Central memory CD8-positive, alpha-beta T cell (primary cell): ENCODE results near the gene RGS10.

Experiments used
- ATAC-seq: fragments of 150-1000 bp; cut with Tn5 transposase; replicated peaks from 2 replicates; pipeline ENCODE4 v1.10.0; 2022; ENCODE audit warnings: mild to moderate bottlenecking, moderate FRiP score, moderate number of reproducible peaks; ENCODE audit not compliant: poor library complexity, severe bottlenecking; ENCODE audit errors: extremely low read depth
- DNase-seq, 2 donors: peaks; one replicate each; pipeline ENCODE4 v3.0.0; 2021; ENCODE audit warnings: low spot score in 2 of 2
- H3K27ac Mint-ChIP-seq: one replicate; pipeline ENCODE4 v1.8.0; 2022; ENCODE audit warnings: low read depth, mild to moderate bottlenecking, moderate library complexity, mixed read lengths
- H3K27me3 Mint-ChIP-seq: one replicate; pipeline ENCODE4 v1.8.0; 2022; ENCODE audit warnings: mixed read lengths
- H3K36me3 Mint-ChIP-seq: one replicate; pipeline ENCODE4 v1.8.0; 2022; ENCODE audit warnings: mild to moderate bottlenecking, moderate library complexity, mixed read lengths; ENCODE audit not compliant: insufficient read depth
- H3K4me1 Mint-ChIP-seq: one replicate; pipeline ENCODE4 v1.8.0; 2022; ENCODE audit warnings: mixed read lengths
- H3K4me3 Mint-ChIP-seq: one replicate; pipeline ENCODE4 v1.8.0; 2022; ENCODE audit warnings: mild to moderate bottlenecking, moderate library complexity, mixed read lengths
- H3K9me3 Mint-ChIP-seq: one replicate; pipeline ENCODE4 v1.8.0; 2022; ENCODE audit warnings: mixed read lengths

Gene RGS10

DNA sequence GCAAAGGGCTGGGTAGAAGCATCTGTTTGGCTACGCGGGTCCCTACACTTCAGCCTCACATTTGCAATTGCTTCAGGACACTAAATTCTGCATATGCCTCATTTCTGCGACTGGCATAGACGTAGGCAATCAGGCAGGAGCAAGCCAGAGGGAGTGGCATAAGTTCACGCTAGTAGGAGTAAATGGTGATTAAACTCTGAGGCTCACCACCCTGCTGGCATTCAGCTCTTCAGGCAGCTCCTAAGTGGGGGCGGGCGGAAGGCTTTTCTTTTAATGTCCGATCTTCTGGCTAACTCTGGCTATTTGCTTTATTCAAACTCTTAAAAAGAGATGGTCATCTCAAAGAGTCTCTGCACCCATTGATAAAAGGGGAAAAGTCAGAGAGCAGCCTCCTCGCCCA lies 45.3 kb downstream of the RGS10 start:
- H3K36me3 Mint-ChIP-seq: peaks cover 12% of the 10 kb centered on the region
- no peak overlapping the region for H3K4me3 Mint-ChIP-seq

DNA sequence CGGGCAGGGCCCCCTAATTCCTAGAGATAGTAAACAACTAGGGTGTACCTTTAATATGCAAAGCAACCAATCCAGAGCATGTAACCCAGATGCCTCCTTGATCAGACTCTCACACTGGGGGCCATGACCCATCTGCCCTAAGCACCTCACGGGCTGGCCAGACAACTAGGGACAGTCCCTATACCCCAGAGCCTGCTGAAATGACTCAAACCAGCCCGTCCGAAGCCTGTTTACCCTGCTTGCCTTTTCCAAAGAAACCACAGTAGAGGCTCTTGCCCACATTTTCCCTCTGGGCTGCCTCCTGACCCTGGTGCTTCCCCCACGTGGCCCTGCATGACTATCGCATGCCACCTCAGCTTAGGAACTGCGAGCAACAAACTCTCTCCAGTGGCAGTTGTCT lies 46.2 kb downstream of the RGS10 start:
- DNase-seq: no peak
- H3K4me1 Mint-ChIP-seq: peaks cover 37% of the 10 kb centered on the region
- ATAC-seq: no peak
- H3K27ac Mint-ChIP-seq: no peak overlapping the region
- H3K36me3 Mint-ChIP-seq: peaks cover 8% of the 10 kb centered on the region
- no peaks in the 10 kb centered on the region for H3K27me3 Mint-ChIP-seq
- H3K9me3 Mint-ChIP-seq: no peaks in the 10 kb centered on the region
- no peak overlapping the region for H3K4me3 Mint-ChIP-seq

More for the DNA sequence above, 45.3 kb downstream of the RGS10 start:
- Mint-ChIP-seq H3K4me1 (peaks cover 44% of the 10 kb centered on the region), H3K27me3 (no peaks in the 10 kb centered on the region), H3K9me3 (no peaks in the 10 kb centered on the region), H3K27ac (no peak overlapping the region)
- ATAC-seq (no peak), DNase-seq (no peak)

DNA sequence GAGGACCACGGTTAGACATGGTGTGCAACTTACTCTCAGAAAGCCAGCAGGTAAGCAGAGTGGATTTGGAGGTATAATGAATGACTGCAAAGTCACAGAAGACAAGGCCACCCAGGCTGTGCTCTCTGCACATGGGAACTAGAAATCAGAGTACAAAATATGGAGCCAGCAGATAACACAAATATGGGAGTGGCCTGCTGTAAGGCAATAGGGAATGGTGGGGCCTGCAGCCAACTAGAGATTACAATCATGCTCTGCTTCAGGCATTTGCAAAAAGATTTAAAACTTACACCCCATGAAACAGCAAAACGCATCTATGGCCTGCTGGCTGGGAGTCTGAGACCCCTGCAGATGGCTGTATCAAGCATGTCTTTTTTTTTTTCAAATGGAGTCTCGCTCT lies 47.0 kb downstream of the RGS10 start:
- no peak for ATAC-seq
- Mint-ChIP-seq H3K9me3 (no peaks in the 10 kb centered on the region), H3K4me1 (peaks cover 29% of the 10 kb centered on the region), H3K36me3 (peaks cover 8% of the 10 kb centered on the region), H3K4me3 (no peak overlapping the region), H3K27ac (no peak overlapping the region), H3K27me3 (no peaks in the 10 kb centered on the region)
- no peak for DNase-seq

DNA sequence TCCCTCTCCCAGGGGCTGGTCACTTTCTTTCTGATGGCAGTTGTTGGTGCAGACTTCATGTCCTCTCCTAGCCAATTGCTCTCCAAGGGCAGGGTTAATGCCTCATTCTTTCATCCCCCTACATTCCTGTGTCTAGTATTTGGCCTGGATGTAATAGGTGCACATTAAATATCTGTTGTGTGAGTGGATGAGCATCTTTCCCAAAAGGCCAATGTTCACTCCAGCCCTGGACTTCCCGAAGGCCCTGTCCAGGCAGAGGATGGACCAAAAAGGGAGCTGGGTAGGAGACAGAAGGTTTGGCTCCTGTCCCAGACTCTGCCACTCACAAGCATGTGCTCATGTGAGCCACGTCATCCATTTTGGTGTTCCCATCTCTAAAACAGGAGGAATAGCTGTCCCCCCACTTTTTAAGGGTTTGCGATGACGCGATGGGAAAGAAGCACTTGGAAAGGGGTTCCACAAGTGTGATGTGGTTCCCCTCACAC lies 47.5 kb downstream of the RGS10 start:
- H3K4me3 Mint-ChIP-seq: no peak overlapping the region
- DNase-seq: no peak
- H3K9me3 Mint-ChIP-seq: no peaks in the 10 kb centered on the region
- no peak for ATAC-seq
- H3K4me1 Mint-ChIP-seq: peaks cover 28% of the 10 kb centered on the region
- H3K36me3 Mint-ChIP-seq: peaks cover 5% of the 10 kb centered on the region
- H3K27ac Mint-ChIP-seq: no peak overlapping the region
- H3K27me3 Mint-ChIP-seq: no peaks in the 10 kb centered on the region

DNA sequence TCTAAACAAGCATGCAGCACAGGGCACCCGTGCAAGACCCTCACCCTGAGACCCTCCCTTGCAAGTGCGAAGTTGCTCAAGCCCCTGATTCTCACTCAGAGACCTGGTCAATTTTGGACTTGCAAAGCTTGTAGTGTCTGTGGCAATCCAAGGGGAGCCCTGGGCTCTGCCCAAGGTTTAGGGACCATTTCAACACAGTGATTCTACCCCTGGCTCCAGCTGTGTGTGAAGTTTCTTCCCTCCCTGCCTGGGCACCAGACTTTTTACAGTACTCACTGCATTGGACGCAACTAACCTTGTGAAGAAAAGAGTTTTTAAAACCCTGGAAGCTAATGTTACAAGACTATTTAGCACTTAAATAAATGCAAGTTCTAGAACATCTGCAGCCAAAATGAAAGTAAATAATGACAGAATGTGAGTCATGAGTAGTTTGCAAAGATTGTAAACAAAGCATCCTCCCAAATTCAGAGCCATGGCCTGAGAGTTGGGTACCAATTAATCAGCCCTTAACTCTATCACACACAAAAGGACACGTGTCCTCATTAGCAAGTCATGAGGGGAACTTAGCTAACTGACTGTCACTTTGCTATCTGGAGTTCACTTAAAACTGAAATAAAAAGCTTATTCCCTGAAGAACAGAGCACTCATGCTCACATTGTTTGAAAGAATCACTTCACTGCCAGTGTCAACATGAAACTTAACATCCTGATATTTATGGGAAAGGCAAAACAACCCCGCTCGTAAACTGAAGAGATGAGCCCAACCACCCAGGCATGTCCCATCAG lies 48.1 kb downstream of the RGS10 start:
- Mint-ChIP-seq H3K27me3 (no peaks in the 10 kb centered on the region), H3K9me3 (no peaks in the 10 kb centered on the region), H3K36me3 (peaks cover 4% of the 10 kb centered on the region), H3K4me1 (peaks cover 34% of the 10 kb centered on the region), H3K27ac (peak overlapping the region; percentile 89), H3K4me3 (no peak overlapping the region)
- ATAC-seq (no peak), DNase-seq (no peak)

DNA sequence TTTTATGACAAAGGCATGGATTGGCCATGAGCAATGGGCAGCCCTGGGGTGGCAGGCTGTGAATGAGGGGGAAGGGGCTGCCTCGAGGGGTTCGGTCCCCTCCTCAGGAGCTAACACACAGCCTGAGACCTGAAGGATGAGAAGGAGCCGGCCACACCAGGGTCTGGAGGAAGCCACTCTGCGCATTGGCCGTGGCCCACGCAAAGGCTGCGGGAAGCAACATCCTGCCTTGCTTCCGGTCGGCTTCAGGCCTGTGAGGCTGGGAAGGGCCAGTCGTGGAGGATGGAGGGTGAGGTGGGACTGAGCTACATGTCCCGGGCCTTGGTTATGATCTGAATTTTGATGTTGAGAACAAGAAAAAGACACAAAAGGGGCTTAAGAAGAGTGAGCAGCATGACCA lies 49.4 kb downstream of the RGS10 start:
- Mint-ChIP-seq H3K36me3 (no peaks in the 10 kb centered on the region), H3K27me3 (no peaks in the 10 kb centered on the region), H3K4me3 (no peak overlapping the region), H3K4me1 (peaks cover 42% of the 10 kb centered on the region), H3K27ac (peak overlapping the region; percentile 89), H3K9me3 (no peaks in the 10 kb centered on the region)
- DNase-seq (no peak), ATAC-seq (no peak)

DNA sequence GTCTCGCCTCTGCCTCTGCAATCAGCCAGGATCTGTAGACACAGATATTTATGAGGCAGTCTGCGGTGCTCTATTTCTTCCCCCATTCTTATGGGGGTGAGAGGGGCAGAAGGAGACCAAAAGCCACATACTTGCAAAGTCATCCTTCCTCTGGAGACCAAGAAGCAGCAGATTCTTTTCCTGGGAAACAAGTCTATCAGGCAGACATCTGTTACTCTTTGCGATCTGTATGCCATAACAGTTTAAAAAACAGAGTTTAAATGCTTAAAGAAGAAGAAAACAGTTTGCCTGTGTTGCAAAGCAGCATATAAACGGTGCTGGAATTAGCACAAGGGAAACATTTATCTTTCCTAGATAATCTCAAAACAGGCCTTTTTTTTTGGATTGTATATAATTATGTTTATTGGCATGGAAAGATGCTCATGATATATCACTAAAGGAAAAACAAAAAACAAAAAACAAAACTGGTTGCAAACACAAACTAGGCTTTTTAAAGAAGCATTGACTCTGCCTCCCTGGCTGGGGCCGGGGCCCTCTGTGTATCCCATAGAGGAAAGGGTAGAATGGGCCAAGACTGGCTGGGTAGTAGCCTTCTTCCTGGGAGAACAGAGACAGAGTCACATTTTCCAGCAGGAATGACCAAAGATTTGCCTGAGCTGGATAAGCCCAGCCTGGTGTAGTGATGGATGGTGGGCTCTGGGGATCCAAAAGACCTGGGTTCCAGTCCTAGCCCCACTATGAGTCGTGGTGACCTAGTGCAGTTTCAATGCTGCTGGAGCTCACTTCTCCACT lies 50.4 kb downstream of the RGS10 start:
- peaks cover 42% of the 10 kb centered on the region for H3K4me1 Mint-ChIP-seq
- H3K36me3 Mint-ChIP-seq: no peaks in the 10 kb centered on the region
- no peaks in the 10 kb centered on the region for H3K27me3 Mint-ChIP-seq
- no peak overlapping the region for H3K4me3 Mint-ChIP-seq
- H3K27ac Mint-ChIP-seq: no peak overlapping the region
- ATAC-seq (no peak), DNase-seq (no peak)
- no peaks in the 10 kb centered on the region for H3K9me3 Mint-ChIP-seq

DNA sequence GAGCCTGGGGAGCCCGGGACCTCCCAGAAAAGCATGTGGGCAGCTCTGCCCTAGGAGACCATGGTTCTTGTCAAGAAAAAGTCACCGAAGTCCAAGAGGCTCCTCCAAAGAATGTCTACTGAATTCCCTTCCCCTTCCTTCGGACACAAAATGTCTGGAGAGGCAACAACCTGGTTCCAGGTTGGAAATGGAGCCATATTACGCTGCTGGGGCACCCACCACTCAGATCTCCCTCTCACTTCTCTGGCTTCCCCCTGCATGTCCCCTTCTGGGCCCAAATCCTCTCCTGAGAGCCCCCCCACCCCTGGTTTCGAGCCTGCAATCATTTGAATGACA lies 52.6 kb downstream of the RGS10 start:
- Mint-ChIP-seq H3K4me1 (peaks cover 38% of the 10 kb centered on the region), H3K27me3 (no peaks in the 10 kb centered on the region), H3K4me3 (peak overlapping the region; percentile 76), H3K9me3 (no peaks in the 10 kb centered on the region), H3K27ac (peak overlapping the region; percentile 72), H3K36me3 (no peaks in the 10 kb centered on the region)
- no peak for ATAC-seq
- DNase-seq: no peak

DNA sequence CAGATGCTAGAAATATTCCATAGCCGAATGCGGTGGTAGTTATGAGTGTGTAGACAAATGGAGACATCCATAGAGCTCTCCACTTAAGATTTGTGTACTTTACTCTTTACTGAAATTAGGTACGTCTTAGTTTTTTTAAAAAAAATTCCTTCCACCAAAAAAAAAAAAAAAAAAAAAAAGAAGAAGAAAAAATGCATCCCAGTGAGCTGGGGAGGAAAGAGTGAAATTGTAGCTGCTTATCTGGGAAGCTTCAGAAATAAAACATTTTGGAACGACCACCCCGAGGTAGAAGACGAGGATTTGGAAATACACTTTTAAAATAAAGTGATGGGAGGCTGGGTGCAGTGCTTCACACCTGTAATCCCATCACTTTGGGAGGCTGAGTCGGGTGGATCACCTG lies 53.8 kb downstream of the RGS10 start:
- peaks cover 25% of the 10 kb centered on the region for H3K4me1 Mint-ChIP-seq
- DNase-seq: no peak
- peak overlapping the region; percentile 80 for H3K27ac Mint-ChIP-seq
- H3K36me3 Mint-ChIP-seq: no peaks in the 10 kb centered on the region
- ATAC-seq: no peak
- no peaks in the 10 kb centered on the region for H3K27me3 Mint-ChIP-seq
- H3K4me3 Mint-ChIP-seq: peak overlapping the region; percentile 32
- no peaks in the 10 kb centered on the region for H3K9me3 Mint-ChIP-seq

DNA sequence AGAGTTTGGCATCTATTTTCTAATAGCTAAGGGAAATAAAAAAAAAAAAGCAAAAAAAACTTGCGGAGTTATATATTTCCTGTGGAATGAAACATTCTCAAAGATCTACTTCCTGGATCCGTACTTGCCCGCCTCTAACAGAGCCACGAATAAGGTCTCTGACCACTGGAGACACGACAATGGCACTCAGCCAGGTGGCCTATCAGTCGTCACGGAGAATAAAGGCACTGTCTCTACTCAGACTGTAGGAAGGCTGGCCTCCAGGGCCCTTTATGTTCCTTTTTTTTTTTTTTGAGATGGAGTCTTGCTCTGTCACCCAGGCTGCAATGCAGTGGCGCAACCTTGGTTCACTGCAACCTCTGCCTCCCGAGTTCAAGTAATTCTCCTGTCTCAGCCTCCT lies 58.7 kb downstream of the RGS10 start:
- H3K27me3 Mint-ChIP-seq: no peaks in the 10 kb centered on the region
- peaks cover 18% of the 10 kb centered on the region for H3K4me1 Mint-ChIP-seq
- H3K9me3 Mint-ChIP-seq: no peaks in the 10 kb centered on the region
- DNase-seq (no peak), ATAC-seq (no peak)
- H3K27ac Mint-ChIP-seq: no peak overlapping the region
- peaks cover 2% of the 10 kb centered on the region for H3K36me3 Mint-ChIP-seq
- H3K4me3 Mint-ChIP-seq: no peak overlapping the region

DNA sequence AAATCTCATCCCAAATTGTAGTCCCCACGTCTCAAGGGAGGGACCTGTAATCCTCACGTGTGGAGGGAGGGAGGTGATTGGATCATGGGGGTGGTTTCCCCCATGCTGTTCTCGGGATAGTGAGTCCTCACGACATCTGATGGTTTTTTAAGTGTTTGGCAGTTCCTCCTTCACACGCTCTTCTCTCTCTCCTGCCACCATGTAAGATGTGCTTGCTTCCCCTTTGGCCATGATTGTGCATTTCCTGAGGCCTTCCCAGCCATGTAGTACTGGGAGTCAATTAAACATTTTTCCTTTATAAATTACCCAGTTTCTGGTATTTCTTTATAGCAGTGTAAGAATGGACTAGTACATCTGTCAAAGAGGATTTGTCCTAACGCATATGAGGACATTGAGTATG lies 59.5 kb downstream of the RGS10 start:
- no peak overlapping the region for H3K27ac Mint-ChIP-seq

DNA sequence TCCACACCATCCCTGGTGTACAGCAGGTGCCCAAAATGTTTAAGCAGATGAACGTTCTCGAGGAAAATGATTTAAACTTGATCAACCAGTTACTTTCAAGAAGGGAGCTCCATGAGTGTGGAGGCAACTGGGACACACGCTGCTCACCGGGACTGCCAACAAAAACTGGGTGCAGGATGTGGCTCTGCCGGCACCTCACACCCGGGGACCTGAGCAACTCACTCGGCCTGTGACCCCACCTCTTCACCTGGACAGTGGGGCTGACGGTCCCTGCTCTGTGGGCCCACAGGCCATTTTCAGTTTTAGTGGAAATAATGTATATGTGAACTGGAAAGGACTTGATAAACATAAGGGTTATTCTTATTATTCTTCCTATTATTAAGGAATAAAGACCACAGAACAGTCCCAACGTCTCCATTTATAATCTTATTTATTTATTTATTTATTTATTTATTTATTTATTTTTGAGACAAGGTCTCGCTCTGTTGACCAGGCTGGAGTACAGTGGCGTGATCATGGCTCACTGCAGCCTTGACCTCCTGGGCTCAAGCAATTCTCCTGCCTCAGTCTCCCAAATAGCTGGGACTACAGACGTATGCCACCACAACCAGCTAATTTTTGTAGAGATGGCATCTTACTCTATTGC lies 60.6 kb downstream of the RGS10 start:
- Mint-ChIP-seq H3K9me3 (no peaks in the 10 kb centered on the region), H3K36me3 (peaks cover 3% of the 10 kb centered on the region), H3K27ac (no peak overlapping the region), H3K4me3 (no peak overlapping the region), H3K27me3 (no peaks in the 10 kb centered on the region), H3K4me1 (peaks cover 31% of the 10 kb centered on the region)
- DNase-seq (no peak), ATAC-seq (no peak)

More for the DNA sequence above, 59.5 kb downstream of the RGS10 start:
- no peaks in the 10 kb centered on the region for H3K9me3 Mint-ChIP-seq
- no peak overlapping the region for H3K4me3 Mint-ChIP-seq
- no peaks in the 10 kb centered on the region for H3K27me3 Mint-ChIP-seq
- DNase-seq: no peak
- ATAC-seq: no peak
- peaks cover 22% of the 10 kb centered on the region for H3K4me1 Mint-ChIP-seq
- H3K36me3 Mint-ChIP-seq: peaks cover 3% of the 10 kb centered on the region
